ENCODE measurements around the gene ZBTB21.

The ZBTB21 gene

DNA sequence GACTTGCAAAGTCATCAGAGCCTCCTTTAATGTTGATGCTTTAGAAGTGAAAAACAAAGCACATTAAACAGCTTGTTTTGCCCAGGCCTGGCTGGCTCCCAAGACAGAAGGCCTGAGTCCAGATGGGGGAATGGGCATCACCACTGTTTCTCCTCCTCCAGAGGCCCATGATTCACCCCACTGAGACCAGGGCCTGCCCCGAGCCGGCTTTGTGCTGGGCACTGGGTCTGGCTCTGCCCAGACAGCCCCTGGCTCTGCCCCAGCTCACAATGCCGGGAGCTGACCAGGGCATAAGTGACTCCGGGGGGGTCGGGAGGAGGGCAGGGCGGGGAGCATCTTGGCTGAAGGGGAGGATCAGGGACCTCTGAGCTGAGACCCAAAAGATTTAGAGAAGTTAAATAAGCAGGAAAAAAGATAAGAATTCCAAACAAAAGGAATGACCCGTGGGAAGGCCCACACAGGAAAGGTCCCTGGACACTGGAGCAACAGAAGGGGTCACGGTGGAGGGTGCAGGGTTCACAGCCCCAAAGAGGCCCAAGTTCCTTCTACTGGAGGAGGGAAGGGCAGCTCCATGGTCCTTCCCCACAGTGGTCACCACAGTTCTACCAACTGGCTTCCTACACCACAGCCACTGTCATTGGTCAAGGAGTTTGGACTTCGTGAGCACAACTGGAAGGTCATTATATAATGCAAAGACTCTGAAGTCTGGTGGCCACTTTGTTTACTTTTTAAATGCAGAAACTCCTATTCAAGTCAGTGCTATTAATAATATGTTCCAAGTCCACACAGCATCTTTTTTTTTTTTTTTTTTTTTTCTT is 61.9 kb downstream of the ZBTB21 start:
- no peaks in the 10 kb centered on the region for H3K36me3 ChIP-seq (ENCODE audit: control insufficient read depth, insufficient read depth, low read length)
- no peak overlapping the region for H3K27ac ChIP-seq (ENCODE audit: low read depth, low read length)
- H3K4me3 ChIP-seq (ENCODE audit: low read length), result no peak overlapping the region
- H3K27me3 ChIP-seq (ENCODE audit: control insufficient read depth, insufficient read depth, low read length), result no peaks in the 10 kb centered on the region
- H3K9ac ChIP-seq (ENCODE audit: low read length), result no peak overlapping the region
- H3K4me1 ChIP-seq (ENCODE audit: control insufficient read depth, insufficient read depth, low read length), result peaks cover 2% of the 10 kb centered on the region

GRCh38 chr21:41945982-41946381 is 64.2 kb downstream of the ZBTB21 start:
- H3K27ac ChIP-seq (ENCODE audit: low read depth, low read length), result no peak overlapping the region
- H3K4me1 ChIP-seq (ENCODE audit: control insufficient read depth, insufficient read depth, low read length), result peaks cover 2% of the 10 kb centered on the region

DNA sequence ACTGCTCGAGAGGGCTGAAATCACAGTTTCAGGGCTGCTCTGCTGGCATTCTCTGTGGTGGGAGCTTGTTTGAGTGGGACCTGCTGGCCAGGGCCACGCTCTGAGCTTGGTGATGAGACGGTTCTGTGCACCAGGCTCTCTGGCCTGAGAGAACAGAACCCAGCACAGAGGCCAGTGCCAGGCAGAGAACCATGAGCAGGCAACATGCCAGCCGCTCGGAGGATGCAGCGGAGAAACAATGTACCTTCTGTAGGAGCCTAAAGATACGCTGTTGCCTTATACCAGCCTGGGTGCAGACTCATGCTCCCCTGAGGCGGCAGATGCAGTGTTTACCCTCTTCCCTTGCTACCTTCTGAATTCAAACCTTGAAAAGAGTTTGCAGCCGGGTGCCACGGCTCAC is 66.3 kb downstream of the ZBTB21 start:
- Histone ChIP-seq H3K27ac (ENCODE audit: low read depth, low read length) (no peak overlapping the region), H3K9ac (ENCODE audit: low read length) (no peak overlapping the region), H3K27me3 (ENCODE audit: control insufficient read depth, insufficient read depth, low read length) (no peaks in the 10 kb centered on the region), H3K36me3 (ENCODE audit: control insufficient read depth, insufficient read depth, low read length) (no peaks in the 10 kb centered on the region), H3K4me3 (ENCODE audit: low read length) (no peak overlapping the region), H3K4me1 (ENCODE audit: control insufficient read depth, insufficient read depth, low read length) (peaks cover 2% of the 10 kb centered on the region)

More at GRCh38 chr21:41945982-41946381, 64.2 kb downstream of the ZBTB21 start:
- Histone ChIP-seq H3K9ac (ENCODE audit: low read length) (no peak overlapping the region), H3K4me3 (ENCODE audit: low read length) (no peak overlapping the region), H3K36me3 (ENCODE audit: control insufficient read depth, insufficient read depth, low read length) (no peaks in the 10 kb centered on the region), H3K27me3 (ENCODE audit: control insufficient read depth, insufficient read depth, low read length) (no peaks in the 10 kb centered on the region)

DNA sequence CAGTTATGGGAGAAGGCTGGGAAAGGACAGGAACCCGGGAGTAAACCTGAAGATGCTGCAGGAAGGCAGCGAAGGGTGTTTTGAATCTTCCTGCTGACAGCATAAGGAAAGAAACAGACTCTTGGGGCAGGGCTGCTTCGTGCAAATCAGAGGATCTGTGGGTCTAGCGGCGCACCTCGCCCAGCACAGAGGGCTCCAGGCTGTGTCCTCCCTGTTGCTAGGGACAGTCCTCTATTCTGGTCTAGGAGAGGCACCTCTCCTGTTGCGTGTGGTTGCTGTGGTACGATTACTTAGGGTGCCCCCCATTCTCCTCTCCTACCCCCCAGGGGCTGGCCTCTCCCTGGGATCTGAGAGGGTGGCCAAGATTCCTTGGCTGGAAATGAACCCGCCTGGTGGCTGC is 67.7 kb downstream of the ZBTB21 start:
- H3K4me1 ChIP-seq (ENCODE audit: control insufficient read depth, insufficient read depth, low read length), result no peaks in the 10 kb centered on the region
- no peak overlapping the region for H3K9ac ChIP-seq (ENCODE audit: low read length)

GRCh38 chr21:41941941-41942340 is 68.2 kb downstream of the ZBTB21 start:
- no peaks in the 10 kb centered on the region for H3K27me3 ChIP-seq (ENCODE audit: control insufficient read depth, insufficient read depth, low read length)
- no peaks in the 10 kb centered on the region for H3K4me1 ChIP-seq (ENCODE audit: control insufficient read depth, insufficient read depth, low read length)
- H3K27ac ChIP-seq (ENCODE audit: low read depth, low read length), result no peak overlapping the region
- H3K9ac ChIP-seq (ENCODE audit: low read length), result no peak overlapping the region
- H3K4me3 ChIP-seq (ENCODE audit: low read length), result no peak overlapping the region
- H3K36me3 ChIP-seq (ENCODE audit: control insufficient read depth, insufficient read depth, low read length), result no peaks in the 10 kb centered on the region

More for the DNA sequence above, 67.7 kb downstream of the ZBTB21 start:
- H3K4me3 ChIP-seq (ENCODE audit: low read length), result no peak overlapping the region
- no peaks in the 10 kb centered on the region for H3K27me3 ChIP-seq (ENCODE audit: control insufficient read depth, insufficient read depth, low read length)
- H3K27ac ChIP-seq (ENCODE audit: low read depth, low read length), result no peak overlapping the region
- no peaks in the 10 kb centered on the region for H3K36me3 ChIP-seq (ENCODE audit: control insufficient read depth, insufficient read depth, low read length)

DNA sequence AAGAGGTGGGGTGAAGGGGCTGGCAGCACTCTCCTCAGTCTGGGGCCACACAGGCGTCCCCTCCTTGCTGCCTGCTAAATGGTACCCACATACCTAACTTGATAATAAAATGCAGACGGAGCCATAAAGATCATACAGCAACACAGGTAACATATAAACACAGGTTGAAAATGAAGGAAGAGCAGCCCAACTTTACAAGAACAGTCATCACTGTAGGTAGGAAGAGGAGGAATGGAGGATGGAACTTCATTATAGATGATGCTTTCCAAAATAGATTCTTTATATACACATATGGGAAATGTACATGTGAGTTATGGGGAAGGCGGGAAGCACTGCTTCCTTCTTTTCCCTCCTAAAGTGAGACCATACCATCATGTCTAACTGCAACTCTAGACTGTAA is 69.7 kb downstream of the ZBTB21 start:
- Histone ChIP-seq H3K4me3 (ENCODE audit: low read length) (no peak overlapping the region), H3K36me3 (ENCODE audit: control insufficient read depth, insufficient read depth, low read length) (no peaks in the 10 kb centered on the region), H3K27ac (ENCODE audit: low read depth, low read length) (no peak overlapping the region), H3K4me1 (ENCODE audit: control insufficient read depth, insufficient read depth, low read length) (no peaks in the 10 kb centered on the region), H3K9ac (ENCODE audit: low read length) (no peak overlapping the region), H3K27me3 (ENCODE audit: control insufficient read depth, insufficient read depth, low read length) (no peaks in the 10 kb centered on the region)

GRCh38 chr21:41939391-41939790 is 70.8 kb downstream of the ZBTB21 start:
- no peaks in the 10 kb centered on the region for H3K36me3 ChIP-seq (ENCODE audit: control insufficient read depth, insufficient read depth, low read length)
- no peaks in the 10 kb centered on the region for H3K4me1 ChIP-seq (ENCODE audit: control insufficient read depth, insufficient read depth, low read length)
- H3K9ac ChIP-seq (ENCODE audit: low read length), result no peak overlapping the region
- H3K4me3 ChIP-seq (ENCODE audit: low read length), result no peak overlapping the region
- no peak overlapping the region for H3K27ac ChIP-seq (ENCODE audit: low read depth, low read length)
- no peaks in the 10 kb centered on the region for H3K27me3 ChIP-seq (ENCODE audit: control insufficient read depth, insufficient read depth, low read length)
